ENCODE results near the gene ZC2HC1B. TPM values are rescaled to one million over a fixed set of nuclear protein-coding genes. Genes with fewer than 3 reads are reported as not detected.

Gene ZC2HC1B
- total RNA-seq, 1 donor from 2014 or later, result not detected

DNA sequence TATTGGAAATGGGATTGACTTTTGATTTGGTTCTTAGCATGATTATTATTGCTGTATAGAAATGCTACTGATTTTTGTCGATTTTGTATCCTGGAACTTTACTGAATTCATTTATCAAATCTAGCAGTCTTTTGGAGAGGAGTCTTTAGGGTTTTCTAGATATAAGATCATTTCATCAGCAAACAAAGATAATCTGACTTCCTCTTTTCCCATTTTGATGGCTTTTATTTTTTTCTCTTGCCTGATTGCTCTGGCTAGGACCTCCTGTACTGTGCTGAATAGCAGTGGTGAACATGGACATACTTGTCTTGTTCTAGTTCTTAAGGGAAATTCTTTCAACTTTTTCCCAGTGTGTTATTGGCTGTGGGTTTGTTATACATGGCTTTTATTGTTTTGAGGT is 64.6 kb downstream of the ZC2HC1B start:
- TF ChIP-seq, protein P1, sequence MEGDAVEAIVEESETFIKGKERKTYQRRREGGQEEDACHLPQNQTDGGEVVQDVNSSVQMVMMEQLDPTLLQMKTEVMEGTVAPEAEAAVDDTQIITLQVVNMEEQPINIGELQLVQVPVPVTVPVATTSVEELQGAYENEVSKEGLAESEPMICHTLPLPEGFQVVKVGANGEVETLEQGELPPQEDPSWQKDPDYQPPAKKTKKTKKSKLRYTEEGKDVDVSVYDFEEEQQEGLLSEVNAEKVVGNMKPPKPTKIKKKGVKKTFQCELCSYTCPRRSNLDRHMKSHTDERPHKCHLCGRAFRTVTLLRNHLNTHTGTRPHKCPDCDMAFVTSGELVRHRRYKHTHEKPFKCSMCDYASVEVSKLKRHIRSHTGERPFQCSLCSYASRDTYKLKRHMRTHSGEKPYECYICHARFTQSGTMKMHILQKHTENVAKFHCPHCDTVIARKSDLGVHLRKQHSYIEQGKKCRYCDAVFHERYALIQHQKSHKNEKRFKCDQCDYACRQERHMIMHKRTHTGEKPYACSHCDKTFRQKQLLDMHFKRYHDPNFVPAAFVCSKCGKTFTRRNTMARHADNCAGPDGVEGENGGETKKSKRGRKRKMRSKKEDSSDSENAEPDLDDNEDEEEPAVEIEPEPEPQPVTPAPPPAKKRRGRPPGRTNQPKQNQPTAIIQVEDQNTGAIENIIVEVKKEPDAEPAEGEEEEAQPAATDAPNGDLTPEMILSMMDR (IDR thresholded peaks at IDR 0.05; ENCODE audit: unreplicated experiment), result no peak
- Mint-ChIP-seq H3K4me3 (ENCODE audit: low read depth) (no peak overlapping the region), H3K27ac (no peak overlapping the region), H3K4me1 (ENCODE audit: low read depth) (no peaks in the 10 kb centered on the region), H3K36me3 (ENCODE audit: insufficient read depth) (peaks cover 1% of the 10 kb centered on the region), H3K9me3 (ENCODE audit: low read depth) (peaks cover 33% of the 10 kb centered on the region), H3K27me3 (no peaks in the 10 kb centered on the region)
- DNase-seq (ENCODE audit: low spot score, unreplicated experiment), result no peak

DNA sequence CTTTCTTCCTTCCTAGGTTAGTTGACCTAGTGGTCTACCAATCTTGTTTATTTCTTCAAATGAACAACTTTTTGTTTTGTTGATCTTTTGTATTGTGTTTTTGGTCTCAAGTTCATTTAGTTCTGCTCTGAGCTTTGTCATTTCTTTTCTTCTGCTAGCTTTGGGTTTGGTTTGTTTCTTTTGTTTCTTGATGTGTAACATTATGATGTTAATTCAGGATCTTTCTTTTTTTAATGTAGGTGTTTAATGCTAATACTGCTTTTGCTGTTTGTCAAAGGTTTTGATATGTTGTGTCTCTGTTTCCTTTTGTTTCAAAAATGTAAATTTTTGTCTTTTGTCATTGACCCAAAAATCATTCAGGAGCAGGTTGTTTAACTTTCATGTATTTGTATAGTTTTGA is 65.7 kb downstream of the ZC2HC1B start:
- Mint-ChIP-seq H3K36me3 (ENCODE audit: insufficient read depth) (peaks cover 1% of the 10 kb centered on the region), H3K27ac (no peak overlapping the region), H3K4me1 (ENCODE audit: low read depth) (no peaks in the 10 kb centered on the region), H3K9me3 (ENCODE audit: low read depth) (peaks cover 30% of the 10 kb centered on the region), H3K4me3 (ENCODE audit: low read depth) (no peak overlapping the region), H3K27me3 (no peaks in the 10 kb centered on the region)
- no peak for DNase-seq (ENCODE audit: low spot score, unreplicated experiment)
- TF ChIP-seq, protein P1 (IDR thresholded peaks at IDR 0.05; ENCODE audit: unreplicated experiment), result no peak

DNA sequence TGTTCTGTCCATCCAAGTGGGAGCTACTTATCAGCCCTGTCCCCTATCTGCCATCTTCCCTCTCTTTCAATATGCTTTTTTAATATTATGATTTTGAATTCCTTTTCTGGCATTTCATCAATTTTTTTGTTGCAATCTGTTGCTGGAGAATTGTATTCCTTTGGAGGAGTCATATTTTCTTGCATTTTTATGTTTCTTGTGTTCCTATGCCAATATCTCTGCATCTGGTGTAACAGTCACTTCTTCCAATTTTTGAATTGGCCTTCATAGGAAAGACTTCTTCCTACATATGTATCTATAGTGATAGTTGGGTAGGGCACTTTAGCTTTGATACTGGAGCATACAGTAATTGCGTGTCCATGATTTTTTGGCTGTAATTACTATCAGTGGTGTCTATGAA is 70.1 kb downstream of the ZC2HC1B start:
- DNase-seq (ENCODE audit: low spot score, unreplicated experiment), result no peak
- H3K4me3 Mint-ChIP-seq (ENCODE audit: low read depth), result no peak overlapping the region
- H3K36me3 Mint-ChIP-seq (ENCODE audit: insufficient read depth), result peaks cover 1% of the 10 kb centered on the region
- H3K27me3 Mint-ChIP-seq, result no peaks in the 10 kb centered on the region
- peaks cover 18% of the 10 kb centered on the region for H3K9me3 Mint-ChIP-seq (ENCODE audit: low read depth)
- peaks cover 3% of the 10 kb centered on the region for H3K4me1 Mint-ChIP-seq (ENCODE audit: low read depth)
- H3K27ac Mint-ChIP-seq, result no peak overlapping the region
- TF ChIP-seq, protein P1 (IDR thresholded peaks at IDR 0.05; ENCODE audit: unreplicated experiment), result no peak

DNA sequence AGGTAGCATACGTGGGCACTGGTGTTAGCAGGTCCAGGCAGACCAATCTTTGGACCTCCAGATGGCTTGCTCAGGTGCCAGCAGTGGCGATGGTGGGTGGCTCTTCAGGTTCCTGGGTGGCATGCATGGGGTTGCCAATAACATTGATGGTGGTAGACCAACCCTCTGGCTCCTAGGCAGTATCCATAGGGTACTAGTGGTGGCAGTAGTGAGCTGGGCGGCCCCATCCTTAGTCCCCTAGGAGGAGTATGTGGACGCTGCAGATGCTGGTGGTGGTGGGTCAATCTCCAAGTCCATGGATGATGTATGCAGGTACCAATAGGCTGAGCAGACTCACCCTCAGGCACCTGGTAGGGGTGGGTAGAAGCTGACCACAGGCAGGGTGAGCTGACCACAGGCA is 70.6 kb downstream of the ZC2HC1B start:
- Mint-ChIP-seq H3K27ac (no peak overlapping the region), H3K9me3 (ENCODE audit: low read depth) (peaks cover 13% of the 10 kb centered on the region), H3K4me1 (ENCODE audit: low read depth) (peaks cover 3% of the 10 kb centered on the region), H3K27me3 (no peaks in the 10 kb centered on the region), H3K4me3 (ENCODE audit: low read depth) (no peak overlapping the region), H3K36me3 (ENCODE audit: insufficient read depth) (peaks cover 1% of the 10 kb centered on the region)
- no peak for DNase-seq (ENCODE audit: low spot score, unreplicated experiment)
- TF ChIP-seq, protein P1 (IDR thresholded peaks at IDR 0.05; ENCODE audit: unreplicated experiment), result no peak

DNA sequence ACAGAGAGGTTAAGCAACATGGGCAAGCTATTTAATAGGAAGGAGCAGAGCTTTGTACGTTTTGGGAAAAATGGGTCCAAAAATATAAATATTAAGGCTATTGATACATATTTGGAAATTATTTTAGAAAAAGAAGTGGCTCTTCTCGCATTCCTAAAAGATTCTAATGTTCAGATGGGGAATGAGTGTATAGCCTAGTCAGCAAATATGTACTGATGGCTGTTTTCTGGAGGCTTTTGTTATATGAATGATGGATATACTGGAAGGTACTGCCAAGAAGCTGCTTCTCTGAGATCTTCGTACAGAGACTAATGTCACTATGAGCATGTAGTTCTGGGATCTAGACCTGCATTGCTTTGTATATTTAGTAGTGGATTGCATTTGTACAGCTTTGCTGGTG is 72.1 kb downstream of the ZC2HC1B start:
- no peak for DNase-seq (ENCODE audit: low spot score, unreplicated experiment)

More for the DNA sequence above, 72.1 kb downstream of the ZC2HC1B start:
- Mint-ChIP-seq H3K4me3 (ENCODE audit: low read depth) (no peak overlapping the region), H3K27me3 (peaks cover 4% of the 10 kb centered on the region), H3K27ac (no peak overlapping the region), H3K9me3 (ENCODE audit: low read depth) (peaks cover 3% of the 10 kb centered on the region), H3K36me3 (ENCODE audit: insufficient read depth) (no peaks in the 10 kb centered on the region), H3K4me1 (ENCODE audit: low read depth) (peaks cover 3% of the 10 kb centered on the region)
- TF ChIP-seq, protein P1 (IDR thresholded peaks at IDR 0.05; ENCODE audit: unreplicated experiment), result no peak
